Hematopoietic multipotent progenitor cell (in vitro differentiated cells): ENCODE data around the gene FAM117B. TPM values are rescaled to one million over a fixed set of nuclear protein-coding genes. Genes with fewer than 3 reads are reported as not detected.

Experiments
- DNase-seq, 3 donors: peaks; one replicate each; pipeline ENCODE4 v3.0.0-alpha.2; 2011 to 2015; ENCODE audit warnings: low read depth in 2 of 3, low spot score in 2 of 3
- total RNA-seq: library from RNA; depleted of rRNA; stranded (reverse); fragments of >200 nt; gene quantifications from one replicate; pipeline ENCODE4 v1.2.3, GENCODE V29; 2012

Gene FAM117B
- total RNA-seq, result 4.3 TPM

- peak; percentile 93 to 99 (median 98) for DNase-seq
Observed at GRCh38 chr2:202634556-202635427, at the start of gene FAM117B. TSS of gene FAM117B (plus strand) at chr2:202634969. CDS start at chr2:202635188, 219 bp downstream.

- DNase-seq, result peak; percentile 45 to 82 (median 58)
Observed at GRCh38 chr2:202588647-202589581, 45.9 kb upstream of the FAM117B start.

GRCh38 chr2:202589582-202589949 lies 45.2 kb upstream of the FAM117B start:
- no peak for DNase-seq

- no peak for DNase-seq
Observed at GRCh38 chr2:202592566-202592965, 42.2 kb upstream of the FAM117B start.

GRCh38 chr2:202599105-202599504 lies 35.7 kb upstream of the FAM117B start:
- no peak for DNase-seq

- DNase-seq, result no peak
Observed at GRCh38 chr2:202599911-202600310, 34.9 kb upstream of the FAM117B start.

- DNase-seq, result peak in 2 of 3 donors; percentile 8 to 30
Observed at GRCh38 chr2:202604699-202605098, 30.1 kb upstream of the FAM117B start.

GRCh38 chr2:202605174-202605573 lies 29.6 kb upstream of the FAM117B start:
- DNase-seq, result no peak

GRCh38 chr2:202608142-202608852 lies 26.5 kb upstream of the FAM117B start:
- DNase-seq, result peak in 2 of 3 donors; percentile 20 to 75

- DNase-seq, result peak in 1 of 3 donors; percentile 17
Observed at GRCh38 chr2:202609381-202610145, 25.2 kb upstream of the FAM117B start.

- no peak for DNase-seq
Observed at GRCh38 chr2:202610380-202610779, 24.4 kb upstream of the FAM117B start.

- no peak for DNase-seq
Observed at GRCh38 chr2:202612145-202612544, 22.6 kb upstream of the FAM117B start.

- DNase-seq, result no peak
Observed at GRCh38 chr2:202613479-202613878, 21.3 kb upstream of the FAM117B start.

- DNase-seq, result no peak
Observed at GRCh38 chr2:202624133-202624532, 10.6 kb upstream of the FAM117B start.

- no peak for DNase-seq
Observed at GRCh38 chr2:202627042-202627441, 7.7 kb upstream of the FAM117B start.

- DNase-seq, result no peak
Observed at GRCh38 chr2:202628646-202629198, 6.0 kb upstream of the FAM117B start.

GRCh38 chr2:202632682-202633290 lies 2.0 kb upstream of the FAM117B start:
- no peak for DNase-seq

GRCh38 chr2:202633470-202633869 lies 1.3 kb upstream of the FAM117B start:
- no peak for DNase-seq
